ENCODE results near the gene ETNPPL.

- TF ChIP-seq, protein P1, sequence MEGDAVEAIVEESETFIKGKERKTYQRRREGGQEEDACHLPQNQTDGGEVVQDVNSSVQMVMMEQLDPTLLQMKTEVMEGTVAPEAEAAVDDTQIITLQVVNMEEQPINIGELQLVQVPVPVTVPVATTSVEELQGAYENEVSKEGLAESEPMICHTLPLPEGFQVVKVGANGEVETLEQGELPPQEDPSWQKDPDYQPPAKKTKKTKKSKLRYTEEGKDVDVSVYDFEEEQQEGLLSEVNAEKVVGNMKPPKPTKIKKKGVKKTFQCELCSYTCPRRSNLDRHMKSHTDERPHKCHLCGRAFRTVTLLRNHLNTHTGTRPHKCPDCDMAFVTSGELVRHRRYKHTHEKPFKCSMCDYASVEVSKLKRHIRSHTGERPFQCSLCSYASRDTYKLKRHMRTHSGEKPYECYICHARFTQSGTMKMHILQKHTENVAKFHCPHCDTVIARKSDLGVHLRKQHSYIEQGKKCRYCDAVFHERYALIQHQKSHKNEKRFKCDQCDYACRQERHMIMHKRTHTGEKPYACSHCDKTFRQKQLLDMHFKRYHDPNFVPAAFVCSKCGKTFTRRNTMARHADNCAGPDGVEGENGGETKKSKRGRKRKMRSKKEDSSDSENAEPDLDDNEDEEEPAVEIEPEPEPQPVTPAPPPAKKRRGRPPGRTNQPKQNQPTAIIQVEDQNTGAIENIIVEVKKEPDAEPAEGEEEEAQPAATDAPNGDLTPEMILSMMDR (IDR thresholded peaks at IDR 0.05; ENCODE audit: borderline replicate concordance, extremely low read depth, low read length, poor library complexity, severe bottlenecking) = no peak
- no peak for TF ChIP-seq EZH2 (IDR thresholded peaks at IDR 0.05; ENCODE audit: borderline replicate concordance, low read depth, low read length, severe bottlenecking)
These were observed 37.4 kb downstream of the ETNPPL start for GRCh38 chr4:108725457-108725856.

Measured in DND-41 (cell line).